GM12878 (cell line): ENCODE measurements around the gene MRPL55. TPM values are rescaled to one million over a fixed set of nuclear protein-coding genes. Genes with fewer than 3 reads are reported as not detected.

Experiments used
- ATAC-seq: fragments of 200-7000 bp; cut with Tn5 transposase; 3 replicates; pipeline ENCODE4 v1.9.1; 2020; ENCODE audit warnings: mild to moderate bottlenecking, moderate library complexity
- BruUV-seq: library from RNA; stranded (reverse); fragments of 400-500 nt; replicated peaks from 2 replicates; lab custom pipeline; 2021; lab: Mats Ljungman, UMichigan
- CTCF ChIA-PET: fragments of 300-600 bp; sonication (Branson Sonifier 250); formaldehyde crosslinking; extraction: SDS; loops from one replicate; lab custom pipeline; 2021; ENCODE audit warnings: inconsistent platforms; lab: Yijun Ruan, JAX
- POLR2A ChIA-PET: fragments of 350-600 bp; formaldehyde crosslinking; extraction: SDS; loops from one replicate; lab custom pipeline; 2021; ENCODE audit warnings: inconsistent platforms; lab: Charles Lee
- RAD21 ChIA-PET: fragments of 300-600 bp; sonication (Branson Sonifier 250); formaldehyde crosslinking; loops from one replicate; lab custom pipeline; 2023; ENCODE audit warnings: antibody characterized with exemption; ENCODE audit not compliant: unreplicated experiment; lab: Charles Lee
- SMC1A ChIA-PET: fragments of 300-600 bp; sonication (Branson Sonifier 250); formaldehyde crosslinking; loops from one replicate; lab custom pipeline; 2023; ENCODE audit not compliant: unreplicated experiment, uncharacterized antibody; lab: Charles Lee
- DNase-seq: peaks from one replicate; pipeline ENCODE4 v3.0.0-alpha.2; 2011; ENCODE audit warnings: low read depth, low spot score
- FAIRE-seq: peaks from 3 replicates; lab custom pipeline; 2011; peaks lifted over from hg19 to GRCh38; lab: Jason Lieb, UNC
- H2AFZ ChIP-seq: 2 replicates; pipeline ENCODE4 v1.6.0; 2011; ENCODE audit warnings: low read depth, low read length, control low read depth; ENCODE audit not compliant: control insufficient read depth
- H3K27ac ChIP-seq: 2 replicates; pipeline ENCODE4 v1.5.1; 2011; ENCODE audit warnings: control low read depth; ENCODE audit not compliant: control insufficient read depth, insufficient read depth
- H3K27me3 ChIP-seq, 2 experiments: replicated peaks in 1 of 2; 2 replicates each; pipeline versions ENCODE4 v1.6.0 to v1.6.1; 2011; ENCODE audit warnings: low read length in 1 of 2; ENCODE audit not compliant: control insufficient read depth in 2 of 2, insufficient read depth in 2 of 2
- H3K36me3 ChIP-seq, 2 experiments: 2 replicates each; pipeline ENCODE4 v1.5.1; 2011; ENCODE audit warnings: low read length in 1 of 2; ENCODE audit not compliant: control insufficient read depth in 2 of 2, insufficient read depth in 2 of 2
- H3K4me1 ChIP-seq: 2 replicates; pipeline ENCODE4 v1.6.1; 2011; ENCODE audit warnings: mild to moderate bottlenecking, low read length, moderate library complexity, mixed read lengths; ENCODE audit not compliant: control insufficient read depth, insufficient read depth
- H3K4me2 ChIP-seq: 2 replicates; pipeline ENCODE4 v1.6.0; 2011; ENCODE audit warnings: control low read depth; ENCODE audit not compliant: control insufficient read depth, insufficient read depth
- H3K4me3 ChIP-seq: fragments of 200-600 bp; sonication (generic); 2 replicates; pipeline ENCODE4 v1.5.1; 2016
- H3K79me2 ChIP-seq: 2 replicates; pipeline ENCODE4 v1.6.0; 2011; ENCODE audit warnings: low read length; ENCODE audit not compliant: control insufficient read depth, insufficient read depth
- H3K9ac ChIP-seq: 2 replicates; pipeline ENCODE4 v1.8.0; 2011; ENCODE audit warnings: low read length, control low read depth, mixed read lengths; ENCODE audit not compliant: control insufficient read depth, insufficient read depth
- H3K9me3 ChIP-seq: replicated peaks from 3 replicates; pipeline ENCODE4 v1.5.1; 2011; ENCODE audit warnings: mild to moderate bottlenecking, low read length; ENCODE audit not compliant: control insufficient read depth, insufficient read depth
- H4K20me1 ChIP-seq: 2 replicates; pipeline ENCODE4 v1.6.0; 2011; ENCODE audit not compliant: control insufficient read depth, insufficient read depth
- ATF7 ChIP-seq: fragments of 450-650 bp; IDR thresholded peaks from 2 replicates; pipeline ENCODE4 v1.6.1; 2016; ENCODE audit warnings: low read depth, mild to moderate bottlenecking
- MEF2B ChIP-seq: fragments of 450-650 bp; IDR thresholded peaks from 2 replicates; pipeline ENCODE4 v1.6.1; 2018; ENCODE audit warnings: mild to moderate bottlenecking, moderate library complexity; ENCODE audit not compliant: partially characterized antibody, poor library complexity, severe bottlenecking
- POLR2A ChIP-seq: IDR thresholded peaks from 2 replicates; pipeline ENCODE4 v1.6.1; 2011; ENCODE audit warnings: low read depth, mild to moderate bottlenecking, low read length
- RB1 ChIP-seq: fragments of 450-650 bp; formaldehyde crosslinking; IDR thresholded peaks from 2 replicates; pipeline ENCODE4 v1.6.1; 2017; ENCODE audit warnings: mild to moderate bottlenecking, borderline replicate concordance
- WGBS: methylation state at CpG from one replicate; pipeline ENCODE4 v1.1.6; 2016; ENCODE audit warnings: low lambda C conversion rate; ENCODE audit not compliant: insufficient replicate concordance, insufficient coverage; ENCODE audit errors: missing lambda C conversion rate; 5-methylcytosine and 5-hydroxymethylcytosine counted together
- in situ Hi-C: fragments of 300-500 bp; cut with MboI; formaldehyde crosslinking; loops from 9 replicates; pipeline ENCODE4 v1.14.3; 2018; ENCODE audit warnings: mixed read lengths
- intact Hi-C: fragments of 100-400 bp; cut with micrococcal nuclease; formaldehyde crosslinking; loops from one replicate; pipeline ENCODE4 v1.14.2; 2022; ENCODE audit not compliant: unreplicated experiment
- polyA plus RNA-seq, 11 experiments: library from polyadenylated mRNA; depleted of rRNA in 4 of 11; unstranded in 6 of 11; stranded (reverse) in 5 of 11; fragments of >200 nt; fragmentation: Nextera tagmentation in 4 of 11; fragmentation: Illumina TruSeq in 1 of 11; extraction: Ambion mirVana in 4 of 11; extraction: Trizol in 1 of 11; gene quantifications; 1 replicate in 1 of 11; 2 replicates in 10 of 11; pipeline versions ENCODE4 v1.2.1 to v1.2.3, GENCODE V29; 2011 to 2016; ENCODE audit warnings: inconsistent platforms in 2 of 11, missing spikeins in 2 of 11, low read depth in 1 of 11
- total RNA-seq, 4 experiments: library from RNA; depleted of rRNA in 3 of 4; stranded (reverse); fragments of >200 nt in 3 of 4; fragmentation: Illumina TruSeq in 1 of 4; extraction: Trizol in 1 of 4; gene quantifications; 2 replicates each; pipeline versions ENCODE4 v1.2.1 to v1.2.3, GENCODE V29; 2013 to 2021

Gene MRPL55
- total and polyA plus RNA-seq, 10 of the 15 experiments (the other 5 are each of a cell fraction or from before 2014, with no cell fraction given): 15.1 to 143 (median 55.8) TPM

DNA sequence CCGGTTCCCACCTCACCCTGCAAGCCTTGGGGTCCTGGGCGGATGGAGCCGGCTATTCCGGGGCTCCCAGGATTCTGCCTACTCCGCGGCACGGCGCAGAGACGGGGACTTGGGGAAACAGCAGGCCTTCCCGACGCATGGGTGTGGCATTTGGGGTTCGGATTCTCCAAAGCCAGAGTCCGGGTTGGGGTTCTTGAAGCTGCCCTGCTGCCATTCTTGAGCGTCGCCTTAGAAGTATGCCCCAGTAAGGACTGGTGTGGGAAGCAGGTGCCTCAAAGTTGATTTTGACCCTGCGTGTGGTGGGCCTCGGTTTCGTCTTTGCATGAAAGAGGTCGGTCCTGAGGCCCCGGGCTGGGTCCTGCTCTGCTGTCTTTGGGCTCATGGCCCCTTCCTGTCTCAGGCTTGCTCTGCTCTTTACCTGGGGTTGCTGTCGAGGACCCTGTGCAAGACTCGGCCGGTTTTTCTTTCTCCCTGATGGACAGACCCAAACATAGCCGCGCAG is 31.7 kb upstream of the MRPL55 start:
- FAIRE-seq (no peak), ATAC-seq (peak; percentile 3)
- intact Hi-C loops: loop anchor here (1.0 to 2.0 kb wide), 3 partner anchors 25 to 58 kb away; partner anchors contain the start of genes ARF1, IBA57 and MRPL55

More for the DNA sequence above, 31.7 kb upstream of the MRPL55 start:
- Histone ChIP-seq H3K27ac (peak overlapping the region; percentile 96), H3K9me3 (no peaks in the 10 kb centered on the region), H2AFZ (peak overlapping the region; percentile 59; the same call in 1 of the 2 replicates), H3K9ac (peak overlapping the region; percentile 95), H3K4me2 (peak overlapping the region; percentile 86), H4K20me1 (peaks cover 6% of the 10 kb centered on the region; the same call in 1 of the 2 replicates), H3K4me1 (peaks cover 17% of the 10 kb centered on the region), H3K4me3 (peak overlapping the region; percentile 85), H3K79me2 (peaks cover 52% of the 10 kb centered on the region), H3K36me3 (peaks cover 4 to 8% of the 10 kb centered on the region in 2 experiments; a peak in 3 of 4 replicates), H3K27me3 (no peaks in the 10 kb centered on the region)
- POLR2A ChIA-PET: interaction anchor here (0.6 to 5.6 kb wide), 5 partner anchors 21 to 58 kb away, joined by 3 to 43 read pairs (median 3); partner anchors contain the start of genes ARF1 and IBA57
- RAD21 ChIA-PET: interaction anchor here (1.2 to 1.4 kb wide), 2 partner anchors 24 to 26 kb away, joined by 5 to 8 read pairs; partner anchors contain the start of gene IBA57
- DNase-seq: no peak
- WGBS: under 1% methylated on average over 25 of the region's 25 CpGs
- TF ChIP-seq RB1 (no peak), POLR2A (peak; percentile 17; the same call in 1 of the 2 replicates), MEF2B (no peak), ATF7 (no peak)
- CTCF ChIA-PET: interaction anchor here (1.0 to 6.1 kb wide), 2 partner anchors 26 to 141 kb away, joined by 3 to 54 read pairs; partner anchors contain the start of gene IBA57
- no TSS peak for BruUV-seq
- SMC1A ChIA-PET: interaction anchor here (1.1 kb wide), 1 partner anchor 24 kb away, joined by 3 read pairs; no protein-coding TSS in a partner anchor
- in situ Hi-C loops: no loop called here
